Activated T-cell treated with anti-CD3 and anti-CD28 coated beads, Interleukin-2, amount 50 U/mL, for 48 hours (primary cell): Measurements from ENCODE around the gene C10orf62.
"Not testable (repeated sequence)": the region's sequence is repeated elsewhere in the genome, so short reads cannot be mapped to it uniquely, and the experiment has no call there.

Experiments used
- DNase-seq, 2 experiments: peaks; one replicate each; pipeline ENCODE4 v3.0.0-alpha.2; 2020

The C10orf62 gene

DNA sequence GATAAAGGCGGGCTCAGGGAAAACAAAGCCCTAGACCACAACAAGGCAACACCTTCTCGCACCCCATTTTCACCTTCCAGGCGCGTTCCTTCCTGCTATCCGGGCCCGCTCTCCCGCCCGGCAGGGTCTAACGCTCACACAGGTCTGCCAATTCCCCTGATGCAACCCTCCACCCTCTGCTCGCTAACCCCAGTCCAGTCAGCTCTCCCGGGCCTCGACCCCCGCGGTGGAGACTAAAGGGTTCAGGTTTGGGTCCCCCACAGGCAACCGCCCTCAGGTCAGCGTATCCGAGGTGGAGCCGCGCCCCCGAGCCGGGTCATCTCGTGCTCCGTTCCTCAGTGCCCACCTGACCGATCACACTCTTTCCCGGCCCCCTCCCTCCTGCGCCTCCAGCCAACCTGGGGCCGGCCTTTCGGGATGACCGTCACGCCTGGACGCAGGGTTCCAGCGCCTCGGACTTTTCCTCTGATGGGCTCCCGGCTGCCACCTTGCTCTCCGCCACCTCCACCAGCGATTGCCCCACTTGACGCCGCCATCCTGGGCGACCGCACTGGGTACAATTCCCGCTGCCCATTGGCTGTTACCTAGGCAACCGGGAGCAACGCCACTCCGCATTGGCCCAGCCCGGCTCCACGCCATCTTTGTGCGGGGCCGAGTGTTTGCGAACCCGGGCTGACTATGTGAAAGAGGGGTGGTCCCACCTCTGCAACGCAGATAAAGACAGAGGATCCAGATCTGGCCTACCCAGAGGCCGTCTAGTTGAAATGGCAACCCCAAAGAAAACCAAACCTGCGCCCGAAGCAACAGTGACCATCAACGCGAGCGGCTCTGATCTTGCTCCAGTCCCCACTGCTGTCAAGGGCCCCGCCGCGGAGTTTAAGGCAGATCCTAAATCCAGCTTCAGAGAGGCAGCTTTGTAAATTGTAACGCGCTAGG lies 43.7 kb downstream of the C10orf62 start, which contains the start of gene MORN4:
Gene MORN4 (minus strand): TSS at position 552 of the 936 bp plus-strand sequence. CDS start 13,847 bp downstream, outside the sequence.
- peak; percentile 92 to 93 for DNase-seq

GRCh38 chr10:97633921-97634320 lies 44.4 kb downstream of the C10orf62 start:
- DNase-seq: peak; percentile 35 to 46

DNA sequence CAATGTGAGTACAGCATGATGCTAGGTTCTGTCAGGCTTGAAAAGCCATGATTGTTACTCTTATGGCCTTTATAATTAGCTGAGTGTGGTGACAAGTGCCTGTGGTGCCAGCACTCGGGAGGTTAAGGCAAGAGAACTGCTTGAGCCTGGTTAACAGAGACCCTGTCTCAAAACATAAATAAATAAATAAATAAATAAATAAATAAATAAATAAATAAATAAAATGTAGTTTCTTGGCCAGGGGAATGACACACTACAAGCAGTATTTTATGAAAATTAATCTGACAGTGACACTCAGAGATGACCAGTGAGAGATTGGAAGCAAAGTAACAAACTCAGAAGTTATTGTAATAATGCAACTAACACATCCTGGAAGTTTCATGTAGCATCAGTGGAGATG lies 46.1 kb downstream of the C10orf62 start:
- DNase-seq: no peak

GRCh38 chr10:97639090-97639489 lies 49.6 kb downstream of the C10orf62 start:
- not testable (repeated sequence) for DNase-seq

DNA sequence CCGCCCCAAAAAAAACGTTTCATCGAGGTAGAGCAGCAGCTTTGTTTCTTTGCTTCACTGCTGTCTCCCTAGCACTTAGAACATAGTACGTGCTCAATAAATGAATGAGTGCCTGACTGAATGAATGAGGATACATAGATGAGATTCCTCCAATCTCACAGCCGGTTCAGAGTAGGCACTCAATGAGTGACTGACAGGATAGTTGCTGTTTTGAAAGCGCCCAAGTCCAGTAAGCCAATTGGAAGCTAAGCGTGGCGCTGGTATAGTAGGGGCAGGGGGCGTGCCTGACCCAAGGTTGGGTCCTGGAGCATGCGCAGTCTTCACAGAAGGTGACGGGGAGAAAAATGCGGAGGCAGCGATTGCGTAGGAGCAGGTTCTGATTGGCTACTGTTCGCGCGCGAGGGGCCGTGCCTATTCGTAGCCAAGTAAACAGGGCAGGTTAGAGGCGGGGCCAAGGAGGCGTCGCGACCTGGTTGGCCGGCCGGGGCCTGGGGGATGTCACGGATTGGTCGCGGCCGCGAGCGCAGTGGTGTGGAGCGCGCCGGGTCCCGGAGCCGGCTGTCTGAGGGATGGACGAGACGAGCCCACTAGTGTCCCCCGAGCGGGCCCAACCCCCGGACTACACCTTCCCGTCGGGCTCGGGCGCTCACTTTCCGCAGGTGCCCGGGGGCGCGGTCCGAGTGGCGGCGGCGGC lies 50.8 kb downstream of the C10orf62 start, which contains the start of gene PI4K2A:
Gene PI4K2A (plus strand): TSS at position 498 of the 694 bp plus-strand sequence. CDS start 72 bp downstream, at position 570.
- peak; percentile 99 for DNase-seq
